Ovary (tissue), 9 donors: Measurements from ENCODE around the gene PCSK9. TPM values are rescaled to one million over a fixed set of nuclear protein-coding genes. Genes with fewer than 3 reads are reported as not detected.

ENCODE experiments used
- DNase-seq, 5 donors: peaks; one replicate each; pipeline ENCODE4 v3.0.0-alpha.2; 2019 to 2020
- H3K27ac ChIP-seq, 2 donors: fragments of 200-600 bp; one replicate each; pipeline versions ENCODE4 v1.5.1 to v1.8.0; 2019 to 2022
- H3K27me3 ChIP-seq: fragments of 200-600 bp; one replicate; pipeline ENCODE4 v1.8.0; 2022
- H3K36me3 ChIP-seq: fragments of 200-600 bp; sonication (generic); one replicate; pipeline ENCODE4 v1.5.1; 2019
- H3K4me1 ChIP-seq: one replicate; pipeline ENCODE4 v1.8.1; 2013; ENCODE audit warnings: mild to moderate bottlenecking, moderate library complexity; ENCODE audit not compliant: insufficient read depth
- H3K4me3 ChIP-seq: fragments of 200-600 bp; sonication (generic); one replicate; pipeline ENCODE4 v1.5.1; 2017
- H3K9me3 ChIP-seq, 2 donors: fragments of 200-600 bp in 1 of 2; sonication (generic) in 1 of 2; one replicate each; pipeline versions ENCODE4 v1.5.1 to v1.8.1; 2013 to 2019; ENCODE audit warnings: mild to moderate bottlenecking in 1 of 2, moderate library complexity in 1 of 2
- EP300 ChIP-seq: sonication (generic); formaldehyde crosslinking; IDR thresholded peaks from one replicate; pipeline ENCODE4 v1.6.1; 2017; ENCODE audit warnings: antibody characterized with exemption
- POLR2A ChIP-seq: fragments of 450-650 bp; IDR thresholded peaks from one replicate; pipeline ENCODE4 v1.6.1; 2017; ENCODE audit warnings: antibody characterized with exemption, mild to moderate bottlenecking, moderate library complexity
- WGBS, 3 donors: extraction: QIAGEN DNeasy Blood & Tissue Kit in 1 of 3; methylation state at CpG; one replicate each; pipeline versions ENCODE4 v1.1.5 to v1.1.7; 2013 to 2017; 5-methylcytosine and 5-hydroxymethylcytosine counted together
- intact Hi-C, 4 donors: fragments of 100-400 bp; cut with DNase I; formaldehyde crosslinking; loops; one replicate each; pipeline versions ENCODE4 v1.11.0 to v1.15.1; 2022 to 2023
- polyA plus RNA-seq, 2 donors: library from polyadenylated mRNA; stranded (reverse); fragments of 200-250 nt in 1 of 2; fragments of 350-450 nt in 1 of 2; fragmentation: Illumina TruSeq in 1 of 2; extraction: RNeasy Lipid Tissue Mini Kit (QIAGEN cat#74804) in 1 of 2; gene quantifications; one replicate each; pipeline ENCODE4 v1.2.3, GENCODE V29; 2013 to 2014
- total RNA-seq, 7 donors: library from RNA; depleted of rRNA in 2 of 7; stranded (reverse); fragments of >200 nt in 2 of 7; fragmentation: NEBNext Ultra II Directional in 3 of 7; extraction: Animal tissue kit (Norgen Biotek cat#: 25700) in 3 of 7; gene quantifications; one replicate each; pipeline versions ENCODE4 v1.1.0 to v1.2.4, GENCODE V29; 2016 to 2023
- TF ChIP-seq, protein P1 (sequence below), 3 donors: fragments of 450-650 bp in 2 of 3; fragments of 200-600 bp in 1 of 3; IDR thresholded peaks; one replicate each; pipeline versions ENCODE4 v1.5.1 to v1.8.0; 2016 to 2022; ENCODE audit warnings: antibody characterized with exemption in 3 of 3, mild to moderate bottlenecking in 1 of 3
- donor health status: DM: no; HTN: no; CAD: no; lungs with moderate emphysema.
- donor health status: DM: no; HTN: no; CAD: no.
- donor health status: Bipolar disorder and iron deficiency.
- donor health status: DM: yes; HTN: yes; CAD: no.
- donor health status: DM: no; HTN: no; CAD: no.
- donor health status: DM: yes; HTN: yes; CAD: no.

PCSK9 gene
- total and polyA plus RNA-seq, 9 donors: 0.01 to 0.52 (median 0.30) TPM; not detected in 5

GRCh38 chr1:55034476-55035133 is 4.7 kb upstream of the PCSK9 start:
- no peak for TF ChIP-seq POLR2A
- TF ChIP-seq, protein P1, sequence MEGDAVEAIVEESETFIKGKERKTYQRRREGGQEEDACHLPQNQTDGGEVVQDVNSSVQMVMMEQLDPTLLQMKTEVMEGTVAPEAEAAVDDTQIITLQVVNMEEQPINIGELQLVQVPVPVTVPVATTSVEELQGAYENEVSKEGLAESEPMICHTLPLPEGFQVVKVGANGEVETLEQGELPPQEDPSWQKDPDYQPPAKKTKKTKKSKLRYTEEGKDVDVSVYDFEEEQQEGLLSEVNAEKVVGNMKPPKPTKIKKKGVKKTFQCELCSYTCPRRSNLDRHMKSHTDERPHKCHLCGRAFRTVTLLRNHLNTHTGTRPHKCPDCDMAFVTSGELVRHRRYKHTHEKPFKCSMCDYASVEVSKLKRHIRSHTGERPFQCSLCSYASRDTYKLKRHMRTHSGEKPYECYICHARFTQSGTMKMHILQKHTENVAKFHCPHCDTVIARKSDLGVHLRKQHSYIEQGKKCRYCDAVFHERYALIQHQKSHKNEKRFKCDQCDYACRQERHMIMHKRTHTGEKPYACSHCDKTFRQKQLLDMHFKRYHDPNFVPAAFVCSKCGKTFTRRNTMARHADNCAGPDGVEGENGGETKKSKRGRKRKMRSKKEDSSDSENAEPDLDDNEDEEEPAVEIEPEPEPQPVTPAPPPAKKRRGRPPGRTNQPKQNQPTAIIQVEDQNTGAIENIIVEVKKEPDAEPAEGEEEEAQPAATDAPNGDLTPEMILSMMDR (IDR thresholded peaks at IDR 0.05): no peak
- TF ChIP-seq EP300: no peak
- H3K4me3 ChIP-seq: no peak overlapping the region
- DNase-seq: no peak
- WGBS, 3 donors: 79 to 83% (median 82%) methylated on average over 6 of the region's 6 CpGs
- no peaks in the 10 kb centered on the region for H3K36me3 ChIP-seq
- no peaks in the 10 kb centered on the region for H3K9me3 ChIP-seq
- no peak overlapping the region for H3K27ac ChIP-seq
- intact Hi-C loops: no loop called here
- H3K4me1 ChIP-seq: no peaks in the 10 kb centered on the region
- H3K27me3 ChIP-seq: no peaks in the 10 kb centered on the region

GRCh38 chr1:55035904-55036303 is 3.4 kb upstream of the PCSK9 start:
- Histone ChIP-seq H3K36me3 (no peaks in the 10 kb centered on the region), H3K27me3 (no peaks in the 10 kb centered on the region), H3K9me3 (no peaks in the 10 kb centered on the region), H3K27ac (no peak overlapping the region), H3K4me1 (no peaks in the 10 kb centered on the region), H3K4me3 (no peak overlapping the region)
- intact Hi-C loops: no loop called here
- no peak for TF ChIP-seq POLR2A
- TF ChIP-seq, protein P1 (IDR thresholded peaks at IDR 0.05): no peak
- TF ChIP-seq EP300: no peak
- 69 to 82% (median 78%) methylated on average over 4 of the region's 4 CpGs for WGBS, 3 donors
- no peak for DNase-seq

DNA sequence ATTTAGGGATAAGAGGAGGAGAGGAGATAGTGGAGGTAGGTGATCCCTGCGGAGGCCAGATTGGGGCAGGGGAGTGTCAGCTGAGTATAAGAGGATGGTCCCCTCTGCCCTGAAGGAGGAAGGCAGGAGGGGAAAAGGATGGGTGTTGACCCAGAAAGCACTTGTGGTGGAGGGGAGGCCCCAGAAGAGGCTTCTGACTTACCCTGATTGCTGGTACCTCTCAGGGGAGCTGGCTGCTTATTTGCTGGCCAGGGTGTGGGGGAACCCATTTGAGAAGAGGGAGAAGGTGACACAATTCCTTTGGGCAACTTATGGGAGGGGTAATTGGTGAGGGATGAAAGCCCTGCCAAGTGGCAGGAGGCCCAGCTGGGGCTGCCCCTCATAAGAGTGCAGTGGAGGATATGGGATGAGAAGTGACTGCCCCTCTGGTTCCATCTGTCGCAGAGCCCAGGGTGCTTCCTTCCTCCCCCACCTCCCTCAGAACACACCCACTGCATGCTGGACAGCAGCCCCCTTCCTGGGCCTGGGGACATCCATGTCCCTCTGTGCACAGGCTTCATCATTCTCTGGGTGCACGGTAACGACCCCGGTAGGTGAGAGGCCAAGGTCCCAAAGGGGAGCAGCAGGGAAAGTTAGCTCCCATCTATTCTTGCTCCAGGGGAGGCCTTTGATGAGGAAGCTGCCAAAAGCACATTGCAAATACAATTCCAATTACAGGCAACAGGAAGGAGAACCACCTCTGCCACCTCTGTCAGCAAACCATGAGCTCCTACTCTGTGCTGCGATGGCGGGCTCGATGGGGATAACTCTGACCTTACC is 1.4 kb upstream of the PCSK9 start:
- no peaks in the 10 kb centered on the region for H3K9me3 ChIP-seq
- TF ChIP-seq EP300: no peak
- TF ChIP-seq, protein P1 (IDR thresholded peaks at IDR 0.05): no peak
- TF ChIP-seq POLR2A: no peak
- intact Hi-C loops: no loop called here
- no peak for DNase-seq
- no peak overlapping the region for H3K4me3 ChIP-seq
- H3K36me3 ChIP-seq: no peaks in the 10 kb centered on the region
- no peaks in the 10 kb centered on the region for H3K4me1 ChIP-seq
- WGBS, 3 donors: 80 to 89% (median 82%) methylated on average over 8 of the region's 8 CpGs
- H3K27me3 ChIP-seq: no peaks in the 10 kb centered on the region
- H3K27ac ChIP-seq: no peak overlapping the region

GRCh38 chr1:55038552-55038838 is 853 bp upstream of the PCSK9 start:
- no peak for TF ChIP-seq POLR2A
- TF ChIP-seq EP300: no peak
- TF ChIP-seq, protein P1 (IDR thresholded peaks at IDR 0.05): no peak
- no peak for DNase-seq
- no peaks in the 10 kb centered on the region for H3K9me3 ChIP-seq
- intact Hi-C loops: no loop called here
- 69 to 85% (median 76%) methylated on average over 3 of the region's 3 CpGs for WGBS, 3 donors
- H3K36me3 ChIP-seq: no peaks in the 10 kb centered on the region
- H3K4me1 ChIP-seq: no peaks in the 10 kb centered on the region
- H3K4me3 ChIP-seq: no peak overlapping the region
- H3K27me3 ChIP-seq: no peaks in the 10 kb centered on the region
- H3K27ac ChIP-seq: no peak overlapping the region
